NCI-H2196 (cell line): ENCODE data around the gene C14orf119.
A peak's percentile ranks its signal among the peaks of the same experiment; 100 is the strongest.
"Not testable (repeated sequence)": the region's sequence is repeated elsewhere in the genome, so short reads cannot be mapped to it uniquely, and the experiment has no call there.

ENCODE experiments used
- DNase-seq: peaks from one replicate; lab custom pipeline; 2025; ENCODE audit not compliant: unreplicated experiment; lab: John Stamatoyannopoulos, UW

Gene C14orf119

DNA sequence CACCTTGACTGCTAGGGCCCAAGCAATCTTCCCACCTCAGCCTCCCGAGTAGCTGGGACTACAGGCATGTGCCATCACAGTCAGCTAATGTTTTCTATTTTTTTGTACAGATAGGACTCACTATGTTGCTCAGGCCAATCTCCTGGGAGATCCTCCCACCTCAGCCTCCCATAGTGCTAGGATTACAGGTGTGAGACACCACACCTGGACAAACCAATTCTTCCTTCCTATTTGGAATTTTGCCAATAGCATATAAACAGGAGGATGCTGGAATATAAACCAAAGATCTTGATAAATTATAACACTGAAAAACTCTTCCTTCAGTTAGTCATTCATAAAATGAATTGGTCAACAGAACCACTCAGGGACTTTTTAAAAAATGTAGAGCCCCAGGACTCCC is 8.7 kb upstream of the C14orf119 start:
- DNase-seq: no peak

DNA sequence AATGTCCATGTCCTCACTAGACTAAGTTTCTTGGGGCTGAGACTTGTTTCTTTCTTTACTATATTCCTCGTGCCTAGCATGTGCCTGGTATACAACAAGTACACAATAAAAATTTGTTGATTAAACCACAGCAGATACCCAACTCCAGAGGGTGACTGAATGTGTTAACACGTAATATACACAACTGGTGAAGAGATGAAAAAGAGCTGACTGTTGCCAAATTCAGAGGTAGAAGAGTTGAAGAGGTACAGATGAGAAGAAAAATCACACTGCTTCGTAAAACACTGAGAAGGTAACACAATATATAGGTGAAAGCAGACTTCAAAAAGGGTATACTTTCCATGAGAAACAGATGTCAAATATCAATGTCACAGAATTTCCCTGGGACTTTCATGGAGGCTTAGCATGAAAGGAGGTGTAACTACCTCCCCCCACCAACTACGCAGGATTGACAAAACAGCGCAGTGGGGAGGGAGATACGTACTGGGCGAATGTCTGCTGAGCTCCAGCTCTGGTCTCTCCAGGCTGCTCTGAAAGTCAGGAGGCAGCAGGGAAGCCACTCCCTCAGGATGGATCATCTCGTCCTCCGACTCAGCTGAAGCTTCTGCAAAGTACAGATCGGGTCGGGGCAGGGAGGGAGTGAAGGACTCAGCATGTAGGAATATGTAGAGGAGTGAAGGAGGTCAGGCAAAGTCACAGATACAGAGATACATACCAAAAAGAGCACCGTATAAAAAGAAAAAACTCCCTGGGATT is 5.6 kb upstream of the C14orf119 start:
- no peak for DNase-seq

DNA sequence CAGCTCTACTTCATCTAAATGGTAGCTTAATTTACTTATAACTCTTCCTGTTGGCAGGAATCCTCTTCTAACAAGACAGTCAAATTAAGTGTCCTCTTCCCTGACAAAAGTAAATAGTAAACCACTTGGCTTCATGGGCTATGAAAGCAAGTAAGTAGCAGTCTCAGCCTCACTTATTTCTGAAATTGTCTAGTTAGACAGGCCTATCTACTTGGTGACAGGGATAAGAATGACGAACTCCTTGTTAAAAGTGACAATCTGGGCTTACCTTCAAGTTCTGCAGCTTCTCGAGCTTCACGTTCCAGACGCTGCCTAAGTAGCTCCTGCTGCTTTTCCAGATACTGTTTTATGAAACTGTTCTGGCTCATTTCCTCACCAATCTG is 5.1 kb upstream of the C14orf119 start:
- no peak for DNase-seq

DNA sequence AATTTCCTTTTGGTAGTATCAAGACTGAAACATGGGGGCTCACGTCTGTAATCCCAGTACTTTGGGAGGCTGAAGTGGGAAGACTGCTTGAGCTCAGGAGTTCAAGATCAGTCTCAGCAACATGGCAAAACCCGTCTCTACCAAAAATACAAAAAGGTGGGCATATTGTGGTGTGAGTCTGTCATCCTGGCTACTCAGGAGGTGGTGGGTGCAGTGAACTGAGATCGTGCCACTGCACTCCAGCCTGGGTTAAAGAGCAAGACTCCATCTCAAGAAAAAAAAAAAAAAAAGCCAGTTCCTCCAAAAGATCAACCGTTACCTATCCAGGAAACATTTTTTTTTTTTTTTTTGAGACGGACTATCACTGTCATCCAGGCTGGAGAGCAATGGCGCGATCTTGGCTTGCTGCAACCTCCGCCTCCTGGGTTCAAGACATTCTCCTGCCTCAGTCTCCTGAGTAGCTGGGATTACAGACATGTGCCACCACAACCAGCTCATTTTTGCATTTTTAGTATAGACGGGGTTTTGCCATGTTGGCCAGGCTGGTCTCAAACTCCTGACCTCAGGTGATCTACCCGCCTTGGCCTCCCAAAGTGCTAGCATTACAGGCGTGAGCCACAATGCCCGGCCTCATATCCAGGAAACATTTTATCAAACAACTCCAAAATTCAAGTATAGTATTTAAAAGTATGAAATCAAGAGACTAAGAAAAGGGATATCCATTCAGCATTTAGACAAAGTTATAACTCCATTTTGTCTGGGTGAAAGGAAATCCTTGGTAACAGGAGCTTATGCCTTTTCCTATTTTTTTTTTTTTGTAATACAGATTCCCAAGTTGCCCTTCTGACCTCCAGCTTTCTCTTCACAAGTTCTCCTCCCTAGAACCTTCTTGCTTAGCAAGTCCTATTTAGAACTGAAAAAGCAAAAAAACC is 3.7 kb upstream of the C14orf119 start:
- no peak for DNase-seq

DNA sequence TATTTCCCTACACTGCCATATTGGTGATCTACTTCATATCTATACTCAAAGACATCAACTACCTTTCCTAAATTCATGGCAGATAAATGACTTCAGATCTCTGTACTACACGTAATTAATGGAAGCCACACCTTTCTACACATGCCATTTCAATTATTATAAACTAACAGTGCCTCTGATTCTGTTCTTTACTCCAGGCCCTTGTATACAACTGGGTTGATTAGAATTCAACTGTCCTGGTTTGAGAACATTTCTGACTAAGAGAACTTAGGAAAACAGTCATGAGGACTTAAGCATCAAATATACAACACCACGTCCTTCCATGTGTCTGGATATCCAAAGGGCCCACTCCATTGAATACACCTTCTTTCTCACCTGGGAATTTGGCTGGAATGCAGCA is 2.2 kb upstream of the C14orf119 start:
- no peak for DNase-seq

- no peak for DNase-seq
Observed at GRCh38 chr14:23093526-23093925, 1.8 kb upstream of the C14orf119 start.

DNA sequence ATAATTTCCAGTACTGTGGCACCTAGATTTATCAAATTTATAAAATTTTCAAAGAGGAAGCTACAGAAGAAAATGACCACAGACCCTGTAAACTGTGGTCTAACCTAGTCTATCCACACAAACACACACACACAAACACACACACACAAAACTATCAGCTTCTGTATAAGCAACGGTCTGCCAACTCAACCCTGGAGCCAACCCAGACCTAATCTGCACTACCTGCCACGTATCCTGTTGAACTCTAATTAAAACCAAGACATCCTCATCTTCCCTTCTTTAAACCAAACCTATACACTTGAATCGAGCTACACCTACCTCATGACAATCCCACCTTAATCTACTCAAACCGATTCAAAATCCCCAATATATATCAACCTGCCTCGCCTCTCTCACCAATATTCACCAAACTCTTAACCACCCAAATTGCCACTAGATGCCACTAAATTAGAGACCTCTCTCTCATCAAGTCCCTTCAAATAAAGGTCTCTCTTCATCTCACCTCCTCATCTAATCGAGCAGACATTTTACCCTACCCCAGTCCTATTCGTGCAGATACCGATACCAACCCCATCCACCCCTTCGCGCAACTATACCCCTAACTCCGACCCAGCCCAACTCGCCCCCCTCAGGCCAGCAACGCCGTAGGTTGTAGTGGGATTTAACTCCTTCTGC is 1.2 kb upstream of the C14orf119 start:
- no peak for DNase-seq

GRCh38 chr14:23094666-23095195 is 574 bp upstream of the C14orf119 start, which contains the start of gene ACIN1:
TSS of gene ACIN1 (minus strand) at chr14:23095136. CDS start at chr14:23095112, 24 bp downstream.
- DNase-seq: no peak

DNA sequence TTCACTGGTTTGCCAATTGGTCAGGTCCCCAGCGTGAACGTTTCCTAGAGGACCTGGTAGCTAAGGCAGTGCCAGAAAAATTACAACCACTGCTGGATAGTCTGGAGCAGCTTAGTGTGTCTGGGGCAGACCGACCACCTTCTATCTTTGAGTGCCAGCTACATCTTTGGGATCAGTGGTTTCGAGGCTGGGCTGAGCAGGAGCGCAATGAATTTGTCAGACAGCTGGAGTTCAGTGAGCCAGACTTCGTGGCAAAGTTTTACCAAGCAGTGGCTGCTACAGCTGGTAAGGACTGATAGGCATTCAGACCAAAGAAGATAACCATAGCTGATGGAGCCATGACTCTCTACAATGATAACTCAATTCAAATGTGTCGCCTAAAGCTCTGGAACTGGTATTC is 2.5 kb downstream of the C14orf119 start:
- no peak for DNase-seq

DNA sequence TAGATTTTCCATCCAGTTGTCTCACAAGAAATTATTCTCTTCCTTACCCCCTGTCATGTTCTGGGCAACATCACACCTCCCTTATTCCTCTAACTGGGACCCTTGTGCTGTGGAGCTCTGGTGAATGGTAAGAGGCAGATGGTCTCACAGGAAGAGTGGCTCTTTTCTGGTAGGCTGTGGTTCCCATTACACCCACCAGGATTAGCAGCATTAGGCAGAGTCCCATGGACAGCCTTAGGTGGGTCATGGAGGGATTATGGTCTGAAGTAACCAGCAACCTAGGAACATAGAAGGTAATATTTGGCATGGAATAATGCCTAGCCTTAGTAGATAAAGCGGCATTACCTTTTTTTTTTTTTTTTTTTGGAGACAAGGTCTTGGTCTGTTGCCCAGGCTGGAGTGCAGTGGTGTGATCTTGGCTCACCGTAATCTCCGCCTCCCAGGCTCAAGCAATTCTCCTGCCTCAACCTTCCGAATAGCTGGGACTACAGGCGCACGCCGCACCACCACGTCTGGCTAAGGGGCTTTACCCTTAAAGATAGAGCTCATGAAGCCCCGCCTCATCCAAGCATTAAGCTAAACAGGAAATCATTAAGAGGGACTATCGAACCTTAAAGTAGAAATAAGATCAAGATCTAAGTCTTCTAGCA is 4.0 kb downstream of the C14orf119 start:
- DNase-seq: no peak

- DNase-seq: peak; percentile 70
Observed at GRCh38 chr14:23101213-23101970, 6.1 kb downstream of the C14orf119 start.

DNA sequence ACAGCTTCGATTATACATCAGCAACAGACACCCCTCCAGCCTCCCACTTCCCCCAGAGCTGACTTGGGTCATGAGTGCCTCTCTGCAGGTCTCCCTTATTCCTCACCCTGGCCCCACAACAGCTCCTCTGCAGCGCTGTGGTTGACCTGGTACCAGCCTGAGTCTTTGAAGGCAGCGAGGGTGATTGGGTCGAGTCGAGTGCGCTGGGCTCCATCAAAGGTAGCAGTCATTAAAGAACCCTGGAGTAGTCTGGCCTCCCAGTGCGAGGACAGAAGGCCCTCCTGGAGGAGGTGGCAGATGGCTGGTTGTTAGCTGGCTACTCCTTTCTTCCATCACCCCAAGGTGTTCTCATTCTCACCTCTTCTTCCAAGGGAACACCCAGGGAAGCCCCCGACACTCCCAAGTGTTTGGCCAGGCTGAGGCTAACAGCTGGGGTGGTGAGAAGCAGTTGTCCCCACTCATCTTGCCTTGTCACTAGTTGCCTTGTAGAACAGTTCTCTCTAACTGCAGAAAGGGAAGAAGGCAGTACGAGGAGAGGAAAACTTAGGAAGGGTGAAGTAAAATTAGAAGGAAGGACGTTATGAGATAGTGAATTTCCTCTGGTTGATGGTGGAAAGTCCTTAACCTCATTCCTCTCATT is 6.8 kb downstream of the C14orf119 start:
- DNase-seq: no peak

DNA sequence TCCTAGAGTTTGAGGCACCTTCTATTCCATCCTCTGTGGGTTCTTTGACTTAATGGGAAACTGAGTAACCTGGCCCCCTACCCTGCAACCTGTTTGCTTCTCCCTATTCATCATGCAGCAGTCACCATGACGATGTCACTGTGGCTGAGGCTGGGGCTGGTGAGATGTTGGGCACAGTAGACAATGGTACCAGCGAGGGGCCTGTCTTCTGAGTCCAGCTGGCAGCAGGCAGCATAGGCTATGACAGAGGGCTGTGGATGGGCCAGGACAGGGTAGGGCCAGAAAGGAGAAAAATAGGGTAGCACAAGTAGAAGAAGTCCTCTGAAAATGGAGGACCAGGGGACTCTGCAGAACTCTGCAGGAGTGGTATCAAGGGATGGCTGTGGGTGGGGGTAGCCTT is 7.5 kb downstream of the C14orf119 start:
- no peak for DNase-seq

DNA sequence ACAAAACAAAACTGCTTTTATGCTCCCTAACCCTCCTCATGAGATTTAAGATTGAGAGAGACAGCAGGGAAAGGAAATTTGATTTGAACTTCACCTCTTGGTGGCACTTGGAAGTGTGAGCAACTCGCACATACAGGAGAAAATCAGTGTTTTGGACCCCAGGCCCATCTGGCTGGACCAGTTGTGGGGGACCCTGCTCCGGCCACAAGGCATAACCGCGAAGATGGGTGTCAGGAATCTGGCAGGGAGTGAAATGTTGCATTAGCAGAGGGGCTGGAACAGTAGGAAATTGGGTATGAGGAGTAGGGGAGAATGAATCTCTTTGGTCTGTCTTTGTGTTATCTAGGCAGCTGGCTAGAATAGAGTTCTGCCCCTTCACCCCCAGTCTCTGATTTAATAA is 8.3 kb downstream of the C14orf119 start:
- DNase-seq: no peak

DNA sequence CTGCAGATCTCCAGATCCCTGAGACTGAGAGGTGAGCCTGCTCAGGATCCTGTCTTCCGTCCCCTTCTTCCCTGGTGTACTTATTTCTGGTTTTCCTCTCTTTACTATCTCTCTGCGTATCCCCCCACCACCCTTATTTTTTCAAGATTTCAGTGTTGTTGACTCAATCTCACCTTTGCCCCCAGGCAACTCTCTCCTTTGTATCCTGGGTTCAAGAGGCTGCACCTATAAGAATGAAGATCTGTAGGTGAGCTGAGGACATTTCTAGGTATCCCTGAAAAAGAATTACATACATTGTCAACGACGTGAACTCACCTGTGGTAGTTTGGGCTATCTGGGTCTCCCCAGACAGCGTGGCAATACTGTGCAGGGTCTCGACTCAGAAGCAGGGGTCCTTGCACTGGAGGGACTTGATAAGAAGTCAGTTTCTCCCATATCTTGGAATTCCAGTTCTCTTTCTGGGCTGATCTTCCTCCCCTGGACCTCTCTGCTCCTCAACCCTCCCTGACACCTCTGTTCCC is 8.8 kb downstream of the C14orf119 start:
- DNase-seq: no peak

GRCh38 chr14:23104591-23105347 is 9.5 kb downstream of the C14orf119 start, which contains the start of gene CIROP:
TSS of gene CIROP (minus strand) at chr14:23104989. CDS start at chr14:23104920, 69 bp downstream.
- DNase-seq: no peak

GRCh38 chr14:23105348-23105824 is 10.1 kb downstream of the C14orf119 start:
- no peak for DNase-seq

DNA sequence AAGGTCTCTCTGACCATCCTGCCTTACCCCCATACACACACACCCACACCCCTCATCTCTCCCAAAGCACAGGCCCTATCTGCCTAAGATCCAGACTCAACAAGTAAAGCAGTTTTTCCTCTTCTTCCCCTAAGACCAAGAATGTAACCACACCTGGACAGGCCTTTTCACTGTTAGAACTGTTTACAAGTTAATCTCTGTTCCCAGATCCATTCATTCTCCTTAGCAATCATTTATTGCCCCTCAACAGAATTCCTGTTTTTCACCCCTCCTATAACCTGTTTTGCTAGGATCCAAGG is 11.4 kb downstream of the C14orf119 start:
- DNase-seq: no peak

DNA sequence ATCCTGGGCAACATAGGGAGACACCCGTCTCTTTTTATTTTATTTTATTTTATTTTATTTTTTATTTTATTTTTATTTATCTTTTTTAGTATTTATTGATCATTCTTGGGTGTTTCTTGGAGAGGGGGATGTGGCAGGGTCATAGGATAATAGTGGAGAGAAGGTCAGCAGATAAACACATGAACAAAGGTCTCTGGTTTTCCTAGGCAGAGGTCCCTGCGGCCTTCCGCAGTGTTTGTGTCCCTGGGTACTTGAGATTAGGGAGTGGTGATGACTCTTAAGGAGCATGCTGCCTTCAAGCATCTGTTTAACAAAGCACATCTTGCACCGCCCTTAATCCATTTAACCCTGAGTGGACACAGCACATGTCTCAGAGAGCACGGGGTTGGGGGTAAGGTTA is 12.3 kb downstream of the C14orf119 start:
- not testable (repeated sequence) for DNase-seq
